Measurements from ENCODE around the gene TMSB4X. TPM values are rescaled to one million over a fixed set of nuclear protein-coding genes. Genes with fewer than 3 reads are reported as not detected.

Gene TMSB4X
- total RNA-seq, 1 experiment from 2014 or later = 5,809 TPM

DNA sequence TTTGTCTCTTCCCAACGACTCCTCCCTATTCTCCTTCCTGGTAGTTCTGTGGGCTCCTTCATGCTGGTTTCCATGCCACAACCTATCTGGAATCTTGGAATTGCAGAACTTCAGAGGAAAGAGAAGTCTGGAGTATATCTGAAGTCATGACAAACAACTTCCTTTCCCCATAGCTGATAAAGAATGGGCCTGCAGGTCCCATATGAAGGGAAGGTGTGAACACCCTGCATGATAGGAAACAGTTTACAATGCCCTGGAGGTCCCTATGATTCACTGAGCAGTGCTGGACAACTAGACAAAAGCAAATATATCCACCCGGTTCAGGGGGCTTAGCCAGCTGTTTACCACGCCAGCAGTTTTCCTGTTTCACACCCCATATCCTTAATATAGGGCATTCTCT lies 50.1 kb downstream of the TMSB4X start:
- DNase-seq (ENCODE audit: low read depth) = no peak

Other genes starting within 250 kb of the TMSB4X start
- 84.9 and 133 TPM in 2 replicates for gene PRPS2, start 183.7 kb upstream of the TMSB4X start, total RNA-seq (2014; rRNA removed; shearing (Covaris generic))
- not detected in 2 replicates for gene TLR7, start 108.0 kb upstream of the TMSB4X start, total RNA-seq (2014; rRNA removed; shearing (Covaris generic))
- not detected in 2 replicates for gene TLR8, start 68.5 kb upstream of the TMSB4X start, total RNA-seq (2014; rRNA removed; shearing (Covaris generic))
- gene FAM9C, start 69.5 kb downstream of the TMSB4X start, total RNA-seq (2014; rRNA removed; shearing (Covaris generic)) = not detected in 2 replicates

Measured in M059J (cell line).